Testis (tissue), 3 donors: ENCODE measurements around the gene LCN10. TPM values are rescaled to one million over a fixed set of nuclear protein-coding genes. Genes with fewer than 3 reads are reported as not detected.

ENCODE experiments used
- DNase-seq: peaks from one replicate; pipeline ENCODE4 v3.0.0-alpha.2; 2019
- H3K27ac ChIP-seq, 2 donors: fragments of 200-600 bp; sonication (generic); one replicate each; pipeline ENCODE4 v1.5.1; 2019
- H3K27me3 ChIP-seq: fragments of 200-600 bp; sonication (generic); one replicate; pipeline ENCODE4 v1.5.1; 2019
- H3K36me3 ChIP-seq: fragments of 200-600 bp; sonication (generic); one replicate; pipeline ENCODE4 v1.5.1; 2017; ENCODE audit warnings: low read depth; ENCODE audit errors: missing control alignments
- H3K4me1 ChIP-seq: fragments of 200-600 bp; sonication (generic); one replicate; pipeline ENCODE4 v1.5.1; 2019
- H3K4me3 ChIP-seq, 2 donors: fragments of 200-600 bp; sonication (generic); one replicate each; pipeline ENCODE4 v1.5.1; 2017 to 2019
- H3K9me3 ChIP-seq: fragments of 200-600 bp; sonication (generic); one replicate; pipeline ENCODE4 v1.5.1; 2017
- CTCF ChIP-seq, 3 experiments: fragments of 450-650 bp in 2 of 3; fragments of 200-600 bp in 1 of 3; sonication (generic) in 1 of 3; IDR thresholded peaks; one replicate each; pipeline ENCODE4 v1.5.1; 2016 to 2019; ENCODE audit warnings: antibody characterized with exemption in 3 of 3, mild to moderate bottlenecking in 2 of 3, moderate library complexity in 1 of 3
- POLR2A ChIP-seq: fragments of 450-650 bp; IDR thresholded peaks from one replicate; pipeline ENCODE4 v1.6.1; 2017; ENCODE audit warnings: antibody characterized with exemption, mild to moderate bottlenecking, moderate library complexity
- WGBS, 2 donors: methylation state at CpG; one replicate each; pipeline ENCODE4 v1.1.5; 2018; 5-methylcytosine and 5-hydroxymethylcytosine counted together
- intact Hi-C: fragments of 100-400 bp; cut with DNase I; formaldehyde crosslinking; loops from one replicate; pipeline ENCODE4 v1.15.1; 2023; ENCODE audit warnings: low total_unique reads
- polyA plus RNA-seq: library from polyadenylated mRNA; stranded (reverse); fragments of 350-450 nt; fragmentation: Illumina TruSeq; extraction: RNeasy Lipid Tissue Mini Kit (QIAGEN cat#74804); gene quantifications from one replicate; pipeline ENCODE4 v1.2.3, GENCODE V29; 2014; ENCODE audit warnings: low read depth, low replicate concordance; ENCODE audit not compliant: insufficient read depth
- total RNA-seq, 2 donors: library from RNA; depleted of rRNA; stranded (reverse); fragments of >200 nt; gene quantifications; one replicate each; pipeline ENCODE4 v1.2.3, GENCODE V29; 2016

The LCN10 gene
- total and polyA plus RNA-seq, 3 donors from 2014 or later: 8.3 to 11.7 (median 8.7) TPM

- H3K4me1 ChIP-seq: peaks cover 7% of the 10 kb centered on the region
Observed at GRCh38 chr9:136720251-136720897, 22.4 kb downstream of the LCN10 start.

DNA sequence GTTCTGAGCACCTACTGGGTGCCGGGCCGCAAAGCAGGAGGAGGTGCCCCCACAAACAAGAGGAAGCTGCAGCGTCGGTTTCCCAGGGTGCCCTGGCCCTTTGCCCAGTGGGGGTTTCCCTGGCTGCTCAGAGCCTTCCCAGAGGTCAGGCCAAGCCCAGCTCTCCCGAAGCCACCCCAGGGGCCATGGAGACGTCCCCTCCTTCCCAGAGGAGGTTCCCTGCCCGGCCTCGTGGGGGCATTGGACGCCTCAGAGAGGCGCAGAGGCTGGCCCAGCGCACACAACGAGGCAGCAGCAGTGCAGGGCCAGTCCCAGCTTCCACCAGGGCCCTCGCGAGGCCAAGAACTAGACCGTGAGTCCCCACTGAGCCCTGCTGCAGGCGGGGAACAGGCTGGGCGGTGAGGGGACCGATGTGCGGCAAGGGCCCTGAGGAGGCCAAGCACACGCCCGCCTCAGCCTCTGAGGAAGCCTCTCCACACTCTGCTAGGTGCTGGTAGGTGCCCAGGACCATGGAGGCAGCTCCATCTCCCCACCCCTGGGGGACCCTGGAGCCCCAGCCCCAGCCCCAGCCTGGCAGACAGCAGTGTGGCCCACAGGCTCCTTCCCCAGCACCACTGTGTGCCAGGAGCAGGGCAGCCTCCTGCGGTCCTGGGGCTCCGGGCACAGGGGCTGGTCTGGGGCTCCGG lies 23.4 kb downstream of the LCN10 start:
- intact Hi-C loops: no loop called here
- Histone ChIP-seq H3K36me3 (peaks cover 4% of the 10 kb centered on the region), H3K4me1 (peaks cover 7% of the 10 kb centered on the region), H3K27ac (no peak overlapping the region), H3K9me3 (no peaks in the 10 kb centered on the region), H3K27me3 (no peaks in the 10 kb centered on the region), H3K4me3 (no peak overlapping the region)
- 69 to 100% methylated on average over 2 to 21 of the region's 24 CpGs for WGBS, 2 donors
- DNase-seq: no peak
- TF ChIP-seq CTCF (IDR thresholded peaks at IDR 0.05): no peak
- no peak for TF ChIP-seq POLR2A

More at GRCh38 chr9:136720251-136720897, 22.4 kb downstream of the LCN10 start:
- no peak for TF ChIP-seq CTCF (IDR thresholded peaks at IDR 0.05)
- no peak for TF ChIP-seq POLR2A
- Histone ChIP-seq H3K27ac (no peak overlapping the region), H3K36me3 (peaks cover 4% of the 10 kb centered on the region), H3K27me3 (no peaks in the 10 kb centered on the region), H3K9me3 (no peaks in the 10 kb centered on the region), H3K4me3 (no peak overlapping the region)
- 53 to 63% methylated on average over 12 to 20 of the region's 20 CpGs for WGBS, 2 donors
- intact Hi-C loops: no loop called here
- peak; percentile 49 for DNase-seq

GRCh38 chr9:136718345-136719194 lies 24.2 kb downstream of the LCN10 start:
- Histone ChIP-seq H3K27me3 (no peaks in the 10 kb centered on the region), H3K27ac (no peak overlapping the region), H3K36me3 (peaks cover under 1% of the 10 kb centered on the region), H3K9me3 (no peaks in the 10 kb centered on the region), H3K4me3 (no peak overlapping the region), H3K4me1 (peaks cover 11% of the 10 kb centered on the region)
- WGBS, 2 donors: 86% methylated on average over 11 to 19 of the region's 20 CpGs
- TF ChIP-seq POLR2A: no peak
- no peak for TF ChIP-seq CTCF (IDR thresholded peaks at IDR 0.05)
- intact Hi-C loops: no loop called here
- DNase-seq: no peak

- Histone ChIP-seq H3K4me3 (no peak overlapping the region), H3K9me3 (no peaks in the 10 kb centered on the region), H3K27ac (no peak overlapping the region), H3K36me3 (no peaks in the 10 kb centered on the region), H3K4me1 (peaks cover 20% of the 10 kb centered on the region), H3K27me3 (no peaks in the 10 kb centered on the region)
- no peak for DNase-seq
- no peak for TF ChIP-seq CTCF (IDR thresholded peaks at IDR 0.05)
- TF ChIP-seq POLR2A: no peak
- 67 to 83% methylated on average over 1 to 16 of the region's 16 CpGs for WGBS, 2 donors
- intact Hi-C loops: no loop called here
Observed at GRCh38 chr9:136717399-136717798, 25.3 kb downstream of the LCN10 start.
